Spleen (tissue), 11 donors: ENCODE data around the gene AP5B1. TPM values are rescaled to one million over a fixed set of nuclear protein-coding genes. Genes with fewer than 3 reads are reported as not detected.
A peak's percentile ranks its signal among the peaks of the same experiment; 100 is the strongest.
"Not testable (repeated sequence)": the region's sequence is repeated elsewhere in the genome, so short reads cannot be mapped to it uniquely, and the experiment has no call there.

Experiments
- DNase-seq: peaks from one replicate; pipeline ENCODE4 v3.0.0-alpha.2; 2020
- H3K27ac ChIP-seq, 8 donors: fragments of 200-600 bp; sonication (generic) in 7 of 8; 1 replicate in 4 of 8; 2 replicates in 4 of 8; pipeline versions ENCODE4 v1.5.0 to v1.8.0; 2016 to 2021; ENCODE audit warnings: inconsistent platforms in 4 of 8, mild to moderate bottlenecking in 4 of 8, moderate library complexity in 1 of 8
- H3K27me3 ChIP-seq, 7 donors: fragments of 200-600 bp; sonication (generic) in 6 of 7; replicated peaks in 1 of 7; 1 replicate in 4 of 7; 2 replicates in 3 of 7; pipeline versions ENCODE4 v1.5.0 to v1.8.0; 2016 to 2021; ENCODE audit warnings: inconsistent platforms in 3 of 7, mild to moderate bottlenecking in 1 of 7
- H3K36me3 ChIP-seq, 6 donors: fragments of 200-600 bp; sonication (generic) in 5 of 6; 1 replicate in 4 of 6; 2 replicates in 2 of 6; pipeline versions ENCODE4 v1.5.0 to v1.8.0; 2016 to 2021; ENCODE audit warnings: inconsistent platforms in 2 of 6
- H3K4me1 ChIP-seq, 6 donors: fragments of 200-600 bp; sonication (generic) in 5 of 6; 1 replicate in 3 of 6; 2 replicates in 3 of 6; pipeline versions ENCODE4 v1.5.0 to v1.8.0; 2016 to 2021; ENCODE audit warnings: inconsistent platforms in 3 of 6
- H3K4me3 ChIP-seq, 8 donors: fragments of 200-600 bp; sonication (generic) in 7 of 8; 1 replicate in 4 of 8; 2 replicates in 4 of 8; pipeline versions ENCODE4 v1.5.0 to v1.8.0; 2016 to 2021; ENCODE audit warnings: inconsistent platforms in 4 of 8, mild to moderate bottlenecking in 4 of 8, moderate library complexity in 2 of 8
- H3K9me3 ChIP-seq, 8 donors: fragments of 200-600 bp; sonication (generic) in 7 of 8; 1 replicate in 4 of 8; 2 replicates in 4 of 8; pipeline versions ENCODE4 v1.5.0 to v1.8.0; 2016 to 2021; ENCODE audit warnings: inconsistent platforms in 4 of 8
- POLR2A ChIP-seq, 3 donors: fragments of 450-650 bp; IDR thresholded peaks; one replicate each; pipeline ENCODE4 v1.5.1; 2017; ENCODE audit warnings: antibody characterized with exemption in 3 of 3, mild to moderate bottlenecking in 1 of 3
- POLR2AphosphoS5 ChIP-seq, 3 donors: sonication (generic); formaldehyde crosslinking; IDR thresholded peaks; one replicate each; pipeline ENCODE4 v1.5.1; 2017; ENCODE audit warnings: antibody characterized with exemption in 3 of 3
- WGBS, 5 donors: extraction: QIAGEN DNeasy Blood & Tissue Kit in 3 of 5; methylation state at CpG; one replicate each; pipeline versions ENCODE4 v1.1.5 to v1.1.7; 2013 to 2018; 5-methylcytosine and 5-hydroxymethylcytosine counted together
- intact Hi-C: fragments of 100-400 bp; cut with DNase I; formaldehyde crosslinking; loops from one replicate; pipeline ENCODE4 v1.15.0; 2023; ENCODE audit warnings: low total_unique reads
- polyA plus RNA-seq, 3 donors: library from polyadenylated mRNA; stranded (reverse); fragments of 200-250 nt; gene quantifications; one replicate each; pipeline ENCODE4 v1.2.1, GENCODE V29; 2013
- total RNA-seq, 7 donors: library from RNA; depleted of rRNA in 3 of 7; stranded (reverse); fragments of >200 nt in 3 of 7; fragmentation: NEBNext Ultra II Directional in 4 of 7; extraction: Animal tissue kit (Norgen Biotek cat#: 25700) in 4 of 7; gene quantifications; one replicate each; pipeline versions ENCODE4 v1.1.0 to v1.2.1, GENCODE V29; 2016 to 2021
- TF ChIP-seq, protein P1 (sequence below), 11 experiments: fragments of 200-600 bp in 7 of 11; fragments of 450-650 bp in 4 of 11; sonication (generic) in 4 of 11; IDR thresholded peaks in 8 of 11; conservative IDR thresholded peaks in 3 of 11; 1 replicate in 7 of 11; 2 replicates in 4 of 11; pipeline versions ENCODE4 v1.4.0 to v1.8.0; 2016 to 2021; ENCODE audit warnings: antibody characterized with exemption in 11 of 11, inconsistent platforms in 4 of 11, mild to moderate bottlenecking in 1 of 11
- donor health status: healthy with polysubstance abuse.
- donor health status: DM: no; HTN: no; CAD: no; lungs with moderate emphysema.
- donor health status: DM: no; HTN: no; CAD: no.
- donor health status: Bipolar disorder and iron deficiency.
- donor health status: healthy.
- donor health status: DM: no; HTN: no; CAD: no.
- donor health status: DM: yes; HTN: yes; CAD: no.

Gene AP5B1
- total and polyA plus RNA-seq, 10 donors = 2.8 to 58.9 (median 29.8) TPM

DNA sequence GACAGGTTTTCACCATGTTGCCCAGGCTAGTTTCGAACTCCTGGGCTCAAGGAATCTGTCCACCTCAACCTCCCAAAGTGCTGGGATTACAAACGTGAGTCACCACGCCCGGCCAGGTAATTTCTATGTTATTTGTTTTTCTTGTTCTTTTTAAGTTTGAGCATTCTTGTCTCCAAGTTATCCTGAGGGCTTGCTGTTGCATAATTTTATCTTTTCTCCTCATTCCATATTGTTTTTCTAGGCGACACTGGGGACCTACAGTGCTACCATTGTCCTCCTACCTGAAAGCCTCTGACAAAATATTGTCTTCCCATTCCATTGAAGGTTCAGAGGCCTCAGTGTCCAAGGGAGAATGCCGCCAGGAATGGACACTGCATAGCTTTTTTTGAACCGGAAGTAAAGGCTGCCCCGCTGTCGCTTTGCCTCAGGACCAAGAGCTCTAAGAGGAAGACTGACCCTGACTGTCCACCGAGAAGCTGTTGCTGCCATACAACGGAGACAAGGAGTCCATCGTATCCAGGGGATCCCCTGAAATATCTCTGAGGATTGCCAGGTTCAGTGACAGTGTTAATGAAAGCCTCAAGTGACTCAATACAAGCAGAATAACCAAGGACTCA, 9.7 kb downstream of the AP5B1 start:
- Histone ChIP-seq H3K27me3 (no peaks in the 10 kb centered on the region), H3K4me1 (peaks cover 0 to 55% (median 19%) of the 10 kb centered on the region in 6 donors), H3K36me3 (peaks cover 0 to under 1% (median 0%) of the 10 kb centered on the region in 6 donors), H3K9me3 (no peaks in the 10 kb centered on the region), H3K4me3 (no peak overlapping the region), H3K27ac (peak overlapping the region in 1 of 8 donors; percentile 67)
- no peak for DNase-seq
- intact Hi-C loops = loop anchor here (5.0 to 10.0 kb wide), 2 partner anchors 46 kb away; partner anchors contain the start of gene RNASEH2C
- 80 to 93% (median 87%) methylated on average over 12 of the region's 12 CpGs for WGBS, 5 donors
- TF ChIP-seq POLR2A (IDR thresholded peaks at IDR 0.05) (no peak), POLR2AphosphoS5 (IDR thresholded peaks at IDR 0.05) (no peak)
- TF ChIP-seq, protein P1, sequence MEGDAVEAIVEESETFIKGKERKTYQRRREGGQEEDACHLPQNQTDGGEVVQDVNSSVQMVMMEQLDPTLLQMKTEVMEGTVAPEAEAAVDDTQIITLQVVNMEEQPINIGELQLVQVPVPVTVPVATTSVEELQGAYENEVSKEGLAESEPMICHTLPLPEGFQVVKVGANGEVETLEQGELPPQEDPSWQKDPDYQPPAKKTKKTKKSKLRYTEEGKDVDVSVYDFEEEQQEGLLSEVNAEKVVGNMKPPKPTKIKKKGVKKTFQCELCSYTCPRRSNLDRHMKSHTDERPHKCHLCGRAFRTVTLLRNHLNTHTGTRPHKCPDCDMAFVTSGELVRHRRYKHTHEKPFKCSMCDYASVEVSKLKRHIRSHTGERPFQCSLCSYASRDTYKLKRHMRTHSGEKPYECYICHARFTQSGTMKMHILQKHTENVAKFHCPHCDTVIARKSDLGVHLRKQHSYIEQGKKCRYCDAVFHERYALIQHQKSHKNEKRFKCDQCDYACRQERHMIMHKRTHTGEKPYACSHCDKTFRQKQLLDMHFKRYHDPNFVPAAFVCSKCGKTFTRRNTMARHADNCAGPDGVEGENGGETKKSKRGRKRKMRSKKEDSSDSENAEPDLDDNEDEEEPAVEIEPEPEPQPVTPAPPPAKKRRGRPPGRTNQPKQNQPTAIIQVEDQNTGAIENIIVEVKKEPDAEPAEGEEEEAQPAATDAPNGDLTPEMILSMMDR (IDR thresholded peaks at IDR 0.05 in 8 of 11, conservative IDR thresholded peaks at IDR 0.05 in 3 of 11) = no peak

DNA sequence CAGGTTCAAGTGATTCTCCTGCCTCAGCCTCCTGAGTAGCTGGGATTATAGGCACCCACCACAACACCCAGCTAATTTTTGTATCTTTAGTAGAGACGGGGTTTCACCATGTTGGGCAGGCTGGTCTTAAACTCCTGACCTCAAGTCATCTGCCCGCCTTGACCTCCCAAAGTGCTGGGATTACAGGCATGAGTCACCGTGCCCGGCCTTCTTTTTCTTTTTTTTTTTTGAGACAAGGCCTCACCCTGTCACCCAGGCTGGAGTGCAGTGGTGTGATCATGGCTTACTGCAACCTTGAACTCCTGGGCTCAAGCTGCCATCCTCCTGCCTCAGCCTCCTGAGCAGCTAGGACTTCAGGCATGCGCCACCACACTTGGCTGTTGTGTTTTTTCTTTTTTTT, 13.0 kb downstream of the AP5B1 start:
- intact Hi-C loops, DNase-seq, H3K36me3 ChIP-seq, H3K27ac ChIP-seq, H3K27me3 ChIP-seq, H3K9me3 ChIP-seq, H3K4me3 ChIP-seq: not testable (repeated sequence)
- peaks cover 0 to 25% (median 9%) of the 10 kb centered on the region in 6 donors for H3K4me1 ChIP-seq
- WGBS, 5 donors = 67 to 86% (median 74%) methylated on average over 5 of the region's 5 CpGs

DNA sequence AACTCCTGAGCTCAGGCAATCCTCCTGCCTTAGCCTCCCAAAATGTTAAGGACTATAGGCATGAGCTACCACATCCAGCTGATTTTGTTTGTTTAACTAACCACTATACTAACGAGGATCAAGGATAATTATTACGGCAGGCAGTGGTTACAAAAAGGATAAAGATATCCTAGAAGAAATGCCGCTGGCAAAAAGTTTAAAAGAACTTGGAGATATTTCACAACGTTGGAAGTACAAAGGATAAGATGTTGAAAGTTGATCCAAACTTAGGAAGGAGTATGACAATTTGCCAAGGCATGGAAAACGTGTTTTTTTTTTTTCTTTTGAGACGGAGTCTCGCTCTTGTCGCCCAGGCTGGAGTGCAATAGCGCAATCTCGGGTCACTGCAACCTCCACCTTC, 13.4 kb downstream of the AP5B1 start:
- WGBS, 5 donors = 73 to 85% (median 83%) methylated on average over 10 of the region's 10 CpGs
- no peak for DNase-seq
- Histone ChIP-seq H3K27me3 (no peaks in the 10 kb centered on the region), H3K36me3 (no peaks in the 10 kb centered on the region), H3K4me1 (peaks cover 0 to 21% (median 9%) of the 10 kb centered on the region in 6 donors), H3K9me3 (no peaks in the 10 kb centered on the region), H3K27ac (no peak overlapping the region), H3K4me3 (no peak overlapping the region)
- TF ChIP-seq POLR2A (IDR thresholded peaks at IDR 0.05) = no peak
- TF ChIP-seq POLR2AphosphoS5 (IDR thresholded peaks at IDR 0.05) = no peak
- TF ChIP-seq, protein P1 (IDR thresholded peaks at IDR 0.05 in 8 of 11, conservative IDR thresholded peaks at IDR 0.05 in 3 of 11) = no peak
- intact Hi-C loops = no loop called here

DNA sequence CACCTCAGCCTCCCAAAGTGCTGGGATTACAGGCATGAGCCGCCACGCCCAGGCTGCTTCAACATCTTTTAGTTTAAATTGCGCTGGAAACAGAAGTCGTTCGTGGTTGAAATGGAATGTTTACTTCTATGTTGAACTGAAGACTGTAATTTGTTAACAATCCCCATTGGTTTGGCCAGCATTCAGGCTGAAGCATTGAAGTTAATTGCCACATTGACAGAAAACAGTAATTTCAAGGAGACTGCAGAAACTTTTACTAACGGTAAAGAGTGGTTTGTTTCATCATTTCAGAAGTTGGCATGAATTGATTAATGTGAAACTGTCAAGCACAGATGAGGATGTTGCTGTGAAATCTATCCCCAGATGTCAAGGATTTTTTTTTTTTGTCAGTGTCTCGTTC, 14.2 kb downstream of the AP5B1 start:
- no peaks in the 10 kb centered on the region for H3K9me3 ChIP-seq
- TF ChIP-seq, protein P1 (IDR thresholded peaks at IDR 0.05 in 8 of 11, conservative IDR thresholded peaks at IDR 0.05 in 3 of 11) = no peak
- no peak for TF ChIP-seq POLR2AphosphoS5 (IDR thresholded peaks at IDR 0.05)
- no peak for TF ChIP-seq POLR2A (IDR thresholded peaks at IDR 0.05)
- H3K36me3 ChIP-seq = no peaks in the 10 kb centered on the region
- intact Hi-C loops = no loop called here
- H3K27ac ChIP-seq = no peak overlapping the region
- 28 to 57% (median 47%) methylated on average over 7 of the region's 7 CpGs for WGBS, 5 donors
- H3K27me3 ChIP-seq = no peaks in the 10 kb centered on the region
- no peak overlapping the region for H3K4me3 ChIP-seq
- no peak for DNase-seq
- H3K4me1 ChIP-seq = peaks cover 0 to 19% (median 9%) of the 10 kb centered on the region in 6 donors
